Stimulated activated effector memory CD8-positive, alpha-beta T cell treated with anti-CD3 and anti-CD28 coated beads, Interleukin-12 subunit alpha, Interleukin-12 subunit beta, amount 100 ng/mL, for 72 hours (primary cell): ENCODE data around the gene SCLT1.
A peak's percentile ranks its signal among the peaks of the same experiment; 100 is the strongest.

Experiments used
- ATAC-seq: fragments of 150-1000 bp; cut with Tn5 transposase; 2 replicates; pipeline ENCODE4 v1.10.0; 2021
- DNase-seq, 2 donors: peaks; one replicate each; pipeline ENCODE4 v3.0.0; 2021 to 2022; ENCODE audit warnings: low spot score in 2 of 2
- H3K27ac Mint-ChIP-seq: one replicate; pipeline ENCODE4 v1.8.0; 2022; ENCODE audit warnings: mild to moderate bottlenecking, mixed read lengths
- H3K36me3 Mint-ChIP-seq: one replicate; pipeline ENCODE4 v1.8.0; 2022; ENCODE audit warnings: mild to moderate bottlenecking, mixed read lengths
- H3K4me1 Mint-ChIP-seq: one replicate; pipeline ENCODE4 v1.8.0; 2022; ENCODE audit warnings: mixed read lengths
- H3K4me3 Mint-ChIP-seq: one replicate; pipeline ENCODE4 v1.8.0; 2022; ENCODE audit warnings: mild to moderate bottlenecking, mixed read lengths
- H3K9me3 Mint-ChIP-seq: one replicate; pipeline ENCODE4 v1.8.0; 2022; ENCODE audit warnings: mixed read lengths

The SCLT1 gene

DNA sequence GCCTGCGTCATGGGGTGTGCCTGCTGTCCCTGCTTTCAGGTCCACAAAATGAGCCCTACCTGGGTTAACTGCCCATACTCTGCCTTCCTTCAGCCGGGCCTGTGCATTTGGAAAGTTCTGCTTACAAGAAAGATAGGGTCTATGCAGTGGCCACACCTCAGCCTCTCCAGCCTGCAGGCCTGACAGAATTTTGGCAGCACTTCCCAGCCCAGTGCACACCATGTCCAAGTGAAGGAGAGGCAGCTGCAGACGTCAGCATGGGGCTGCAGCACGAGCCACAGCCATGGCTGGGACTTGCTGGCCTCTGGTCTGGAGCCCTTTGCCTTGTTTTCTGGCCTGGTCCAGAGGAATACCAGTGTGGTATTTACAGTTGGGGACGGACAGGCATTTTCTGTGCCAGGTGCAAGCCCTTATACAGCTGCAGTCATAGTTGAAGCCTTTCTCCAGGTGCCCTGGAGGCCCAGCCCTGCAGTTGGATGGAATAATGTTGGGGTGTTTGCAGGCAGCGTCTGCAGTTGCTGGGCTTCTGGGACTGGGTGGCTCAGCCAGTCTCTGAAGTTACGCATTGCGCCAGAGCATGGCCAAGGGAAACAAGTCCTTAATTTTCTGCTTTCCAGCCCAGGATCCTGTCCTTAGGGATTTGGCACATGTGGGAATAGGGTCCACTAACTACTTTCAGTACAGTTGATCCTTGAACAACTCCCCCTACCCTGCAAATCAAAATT, 257.7 kb downstream of the SCLT1 start:
- peaks cover 47% of the 10 kb centered on the region for H3K36me3 Mint-ChIP-seq
- H3K27ac Mint-ChIP-seq = peak overlapping the region; percentile 40
- H3K4me1 Mint-ChIP-seq = peaks cover 54% of the 10 kb centered on the region
- no peaks in the 10 kb centered on the region for H3K9me3 Mint-ChIP-seq
- ATAC-seq = no peak
- H3K4me3 Mint-ChIP-seq = no peak overlapping the region
- DNase-seq = no peak
